GM03348 (cell line): Measurements from ENCODE around the gene INPP5A.
"Not testable (repeated sequence)": the region's sequence is repeated elsewhere in the genome, so short reads cannot be mapped to it uniquely, and the experiment has no call there.

Experiments
- DNase-seq: peaks from one replicate; pipeline ENCODE4 v3.0.0; 2012; ENCODE audit warnings: low spot score

INPP5A gene

GRCh38 chr10:132663666-132664365, 126.2 kb downstream of the INPP5A start:
- DNase-seq = no peak

GRCh38 chr10:132664407-132664806, 126.8 kb downstream of the INPP5A start:
- no peak for DNase-seq

- no peak for DNase-seq
Observed at GRCh38 chr10:132664883-132665282, 127.3 kb downstream of the INPP5A start.

GRCh38 chr10:132665946-132666704, 128.5 kb downstream of the INPP5A start:
- peak; percentile 91 for DNase-seq

DNA sequence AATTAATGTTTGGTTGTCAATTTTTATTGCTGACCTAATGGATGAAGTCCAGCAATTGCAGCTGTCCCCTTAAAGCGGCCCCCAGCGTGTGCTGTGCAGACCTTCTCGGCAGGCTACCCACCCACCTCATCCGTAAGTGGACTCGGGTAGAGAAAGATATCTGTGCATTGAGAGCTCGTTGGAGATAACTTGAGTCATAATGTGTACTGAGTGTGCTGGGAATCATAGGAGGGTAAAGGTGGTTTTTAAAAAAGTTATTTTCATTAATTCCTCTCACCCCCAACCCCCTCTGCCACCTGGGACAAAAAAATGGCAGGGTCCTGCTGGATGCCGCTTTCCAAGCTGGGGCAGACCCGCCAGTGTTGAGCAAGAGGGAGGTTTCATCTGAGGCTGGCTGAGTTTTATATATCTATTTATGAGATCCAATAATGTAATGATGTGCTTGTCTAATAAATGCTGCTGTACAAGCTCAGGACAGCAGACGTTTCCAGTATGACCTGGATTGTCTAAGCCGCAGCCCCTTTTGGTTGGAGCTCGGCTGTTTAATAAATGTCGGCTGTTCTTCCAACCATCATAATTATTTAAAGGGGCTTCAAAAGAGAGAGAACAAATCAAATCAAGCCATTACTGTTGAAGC, 129.2 kb downstream of the INPP5A start:
- DNase-seq = no peak

DNA sequence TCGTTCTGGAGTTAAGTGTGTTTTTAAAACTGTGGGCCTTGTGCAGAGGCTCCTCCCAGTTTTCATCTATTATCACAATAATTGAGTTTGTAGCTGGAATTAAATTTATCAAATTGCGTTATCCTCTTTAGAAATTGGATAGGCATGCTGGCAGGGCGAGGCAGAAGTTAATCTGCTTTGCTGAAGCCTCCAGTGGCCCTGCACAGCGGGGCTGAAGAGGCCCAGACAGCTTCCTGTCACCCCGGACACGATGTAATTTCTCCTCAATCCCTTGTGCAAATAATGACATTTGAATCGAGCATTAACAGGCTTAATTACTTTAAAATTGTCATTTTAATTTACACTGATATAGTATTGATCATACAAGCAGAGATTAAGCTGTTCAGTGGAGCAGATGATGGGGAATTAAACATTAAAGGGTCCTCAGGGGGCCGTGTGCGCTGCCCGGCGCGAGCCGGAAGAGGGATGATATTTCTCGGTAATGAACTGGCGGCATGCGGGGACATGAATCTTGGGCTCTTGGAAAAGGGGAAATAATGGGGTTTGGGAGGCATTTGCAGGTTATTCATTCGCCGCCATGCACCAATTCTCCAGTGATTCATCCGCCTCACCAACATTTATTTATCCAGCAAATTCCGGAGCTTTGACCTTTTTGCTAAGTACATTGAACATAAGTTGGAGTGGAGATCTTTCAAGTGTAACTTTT, 129.9 kb downstream of the INPP5A start:
- no peak for DNase-seq

- DNase-seq = no peak
Observed at GRCh38 chr10:132668048-132668394, 130.4 kb downstream of the INPP5A start.

DNA sequence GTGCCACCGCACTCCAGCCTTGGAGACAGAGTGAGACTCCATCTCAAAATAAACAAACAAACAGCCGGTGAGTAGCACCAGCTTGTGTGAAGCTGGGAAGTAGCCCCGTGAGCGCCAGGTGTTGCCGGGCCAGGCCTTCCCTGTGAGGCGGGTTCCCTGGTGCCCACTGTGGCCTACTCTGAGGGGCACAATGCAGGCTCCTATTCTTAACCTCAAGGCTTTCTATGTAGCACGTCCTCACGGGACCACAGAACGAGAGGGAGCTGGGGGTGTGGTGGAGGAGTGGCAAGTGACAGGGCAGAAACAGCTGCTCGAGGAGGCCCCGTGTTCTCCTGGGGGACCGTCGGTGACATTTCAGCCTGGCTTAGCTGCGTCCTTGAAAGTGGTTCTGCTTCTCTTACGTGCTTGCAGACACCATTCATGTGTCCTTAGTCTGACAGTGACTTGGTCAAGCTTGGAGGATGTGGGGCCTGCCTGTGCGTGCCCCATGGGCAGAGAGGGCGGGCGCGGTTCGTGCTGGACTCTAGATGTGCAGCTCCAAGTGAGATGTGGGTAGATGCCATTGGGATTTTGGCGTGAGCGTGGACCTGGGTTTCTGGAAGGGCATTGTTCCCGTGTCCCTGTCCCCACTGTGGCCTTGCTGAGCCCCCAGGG, 131.7 kb downstream of the INPP5A start:
- DNase-seq = no peak

GRCh38 chr10:132670546-132671227, 133.1 kb downstream of the INPP5A start:
- DNase-seq = no peak

DNA sequence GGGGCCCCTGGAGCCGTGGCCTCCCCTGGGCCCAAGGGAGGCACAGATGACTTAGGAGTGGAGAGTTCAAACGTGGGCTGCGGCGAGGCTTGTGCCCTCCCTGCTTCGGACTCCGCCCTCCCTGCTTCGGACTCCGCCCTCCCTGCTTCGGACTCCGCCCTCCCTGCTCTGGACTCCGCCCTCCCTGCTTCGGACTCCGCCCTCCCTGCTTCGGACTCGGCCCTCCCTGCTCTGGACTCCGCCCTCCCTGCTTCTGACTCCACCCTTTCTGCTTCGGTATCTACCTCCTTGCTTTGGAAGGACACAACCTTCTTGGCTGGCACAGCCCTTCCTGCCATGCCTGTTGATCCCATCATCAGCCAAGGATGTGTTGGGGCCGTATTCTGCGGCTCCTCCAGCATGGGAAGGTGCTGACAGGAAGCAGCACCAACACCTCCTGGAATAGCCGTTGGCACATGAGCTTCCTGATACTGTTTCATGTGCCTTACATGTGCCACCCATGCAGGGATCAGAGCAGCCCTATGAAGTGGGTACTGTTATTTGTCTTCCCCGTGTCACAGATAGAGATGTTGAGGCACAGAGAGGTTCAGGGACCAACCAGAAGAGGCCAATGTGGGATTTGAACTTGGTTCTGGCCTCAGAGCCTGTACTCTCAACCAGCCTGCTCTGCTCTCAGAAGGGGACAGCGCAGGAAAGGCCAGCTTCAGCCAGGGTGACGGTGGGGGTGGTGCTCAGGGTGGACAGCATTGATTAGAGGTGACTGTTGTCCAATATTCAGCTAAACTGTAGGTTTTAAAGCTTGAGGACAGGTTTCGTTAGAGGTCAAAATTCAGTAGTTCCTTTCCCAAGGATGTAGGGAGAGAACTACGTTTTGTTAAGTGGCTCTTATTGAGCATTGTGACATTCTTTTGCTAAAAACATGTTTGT, 133.9 kb downstream of the INPP5A start:
- DNase-seq = no peak

GRCh38 chr10:132673746-132674145, 136.2 kb downstream of the INPP5A start:
- not testable (repeated sequence) for DNase-seq

GRCh38 chr10:132674311-132674710, 136.7 kb downstream of the INPP5A start:
- DNase-seq = no peak

DNA sequence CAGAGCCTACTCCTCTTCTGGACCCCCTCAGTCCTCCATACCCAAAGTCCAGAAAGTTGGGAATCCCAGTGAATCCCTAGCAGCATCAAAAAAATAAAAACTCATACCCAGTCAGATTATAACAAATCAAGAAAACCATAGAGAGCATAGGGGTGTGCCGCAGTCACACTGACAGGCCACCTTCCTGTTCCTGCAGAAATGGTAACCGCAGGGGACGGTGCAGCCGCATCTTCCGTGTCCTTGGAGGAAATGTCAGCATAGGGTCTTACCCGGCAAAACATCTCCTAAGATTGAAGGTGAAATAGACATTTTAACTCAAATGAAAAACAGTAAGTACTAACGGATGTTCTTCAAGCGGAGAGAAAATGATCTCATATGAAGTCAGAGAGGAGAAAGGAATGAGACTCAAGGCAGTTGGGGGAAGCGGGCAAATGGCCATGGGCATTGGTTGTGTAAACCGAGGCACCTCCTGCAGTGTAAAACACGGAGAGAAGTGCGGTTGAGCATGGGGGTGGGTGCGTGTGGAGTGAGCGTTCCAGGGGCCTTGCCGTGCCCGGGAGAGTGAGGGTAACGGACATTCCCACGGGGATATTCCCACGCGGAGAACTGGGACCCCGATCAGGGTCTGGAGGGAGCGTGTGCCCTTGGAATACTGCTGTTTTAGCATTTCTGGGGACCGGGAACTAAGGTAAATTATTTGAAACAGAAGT, 137.6 kb downstream of the INPP5A start:
- no peak for DNase-seq

DNA sequence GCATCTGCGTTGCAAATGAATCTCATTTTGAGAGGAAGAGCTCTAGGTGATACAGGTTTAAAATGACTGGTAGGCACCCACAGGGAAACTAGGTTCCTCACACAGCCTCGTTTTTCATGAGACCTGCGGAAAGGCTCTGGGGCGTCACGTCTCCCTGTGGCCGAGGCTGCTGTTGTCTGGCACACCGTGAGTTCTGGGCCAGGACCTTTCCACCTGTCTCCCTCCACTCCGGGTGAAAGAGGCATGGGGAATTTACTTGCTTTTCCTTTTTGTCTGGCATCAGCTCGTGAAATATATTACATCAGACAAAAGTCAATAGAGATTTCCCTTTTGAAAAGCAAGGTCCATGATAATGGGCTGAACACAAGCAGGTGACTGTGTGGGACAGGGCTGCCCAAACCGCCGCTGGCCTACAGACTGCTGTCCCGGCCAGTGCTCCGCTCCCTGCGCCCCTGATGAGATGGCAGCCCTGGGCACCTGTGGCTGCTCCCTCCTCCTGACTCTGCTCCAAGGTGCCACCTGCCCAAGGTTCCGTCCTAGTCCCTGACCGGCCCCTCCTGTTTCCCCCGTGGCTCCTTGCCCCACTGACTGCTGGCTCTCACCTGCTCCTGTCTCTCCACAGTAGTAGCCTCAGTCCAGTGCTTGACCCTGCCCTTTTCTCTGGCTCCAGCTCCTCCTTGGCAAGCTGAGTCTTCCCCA, 138.8 kb downstream of the INPP5A start:
- DNase-seq = no peak

DNA sequence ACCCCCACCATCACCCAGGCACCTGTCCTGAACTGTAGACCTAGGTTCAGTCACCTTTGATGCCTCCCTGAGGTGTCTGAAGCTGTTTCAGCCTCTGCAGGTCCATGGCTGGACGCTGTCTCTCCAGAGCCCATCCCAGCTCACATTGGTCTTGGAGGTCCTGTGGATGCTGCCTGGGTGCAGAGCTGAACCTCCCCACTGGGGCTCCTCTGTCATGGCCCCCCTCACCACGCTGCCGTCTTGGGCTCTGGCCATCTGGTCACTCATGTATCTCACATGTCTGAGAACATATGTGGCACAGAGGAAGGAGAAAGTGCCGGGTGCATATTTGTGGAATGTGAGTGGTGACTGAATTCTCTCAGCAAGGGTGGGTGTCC, 139.5 kb downstream of the INPP5A start:
- no peak for DNase-seq

DNA sequence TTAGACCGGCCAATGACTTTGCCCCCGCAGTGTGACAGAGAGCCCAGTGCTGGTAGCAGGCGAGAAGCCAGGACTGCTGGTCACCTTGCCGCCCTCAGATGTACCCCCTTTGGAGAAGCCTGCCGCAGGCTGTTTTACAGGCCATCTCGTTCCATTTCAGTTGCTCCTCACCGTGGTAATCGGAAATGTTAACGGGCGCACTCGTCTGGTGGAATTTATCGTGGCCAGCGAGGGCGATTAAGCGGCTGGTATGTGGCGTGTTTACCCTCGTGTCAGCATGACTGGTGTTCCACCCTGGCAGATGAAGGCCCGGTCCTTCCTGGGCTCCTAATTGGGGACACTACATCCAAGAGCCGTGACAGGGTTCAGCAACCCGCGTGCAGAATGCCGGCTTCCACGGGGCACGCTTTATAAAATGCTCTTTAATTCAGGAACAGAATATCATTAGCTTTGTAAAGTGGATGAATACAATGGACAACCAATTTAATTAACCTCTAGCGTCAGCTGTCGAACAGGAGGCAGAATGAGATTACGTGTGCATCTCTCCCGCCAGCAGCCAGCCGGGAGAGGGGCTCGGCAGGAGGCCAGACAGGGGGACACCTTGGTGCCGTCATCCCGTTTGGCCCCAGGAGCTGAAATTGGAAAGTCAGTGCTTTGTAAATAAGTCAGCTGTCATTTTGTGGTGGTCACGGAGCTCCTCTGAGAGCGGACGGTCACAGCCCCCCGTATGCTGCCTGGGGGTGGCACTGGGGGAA, 140.1 kb downstream of the INPP5A start:
- DNase-seq = no peak

GRCh38 chr10:132678436-132679216, 141.0 kb downstream of the INPP5A start:
- no peak for DNase-seq

DNA sequence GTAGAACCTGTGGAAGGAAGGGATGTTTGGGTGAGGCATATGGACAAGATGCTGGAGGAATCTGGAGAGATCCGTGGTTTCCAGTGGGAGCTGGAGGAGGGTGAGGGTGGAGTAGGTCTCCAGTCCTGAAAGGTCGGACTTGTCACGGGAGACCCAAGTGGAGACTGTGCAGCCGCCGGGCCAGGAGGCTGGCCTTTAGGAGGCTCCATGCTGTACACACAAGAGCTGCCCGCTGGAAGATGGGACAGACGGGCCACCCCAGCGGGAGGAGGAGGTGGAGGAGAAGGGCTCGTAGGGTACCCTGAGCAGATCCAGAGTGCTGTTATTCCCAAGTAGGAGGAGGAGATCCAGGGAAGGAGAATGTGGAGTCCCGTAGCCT, 141.6 kb downstream of the INPP5A start:
- no peak for DNase-seq
